NAMALWA (cell line): ENCODE results near the gene SCFD2.

Experiments
- DNase-seq: peaks from one replicate; pipeline ENCODE4 v3.0.0-alpha.2; 2015; ENCODE audit warnings: low spot score

SCFD2 gene

GRCh38 chr4:52954560-52955170, 411.2 kb downstream of the SCFD2 start:
- no peak for DNase-seq

GRCh38 chr4:52952540-52952939, 413.3 kb downstream of the SCFD2 start:
- no peak for DNase-seq

- no peak for DNase-seq
Observed at GRCh38 chr4:52951016-52951415, 414.8 kb downstream of the SCFD2 start.

GRCh38 chr4:52950226-52950625, 415.6 kb downstream of the SCFD2 start:
- DNase-seq, result no peak

GRCh38 chr4:52949336-52949735, 416.5 kb downstream of the SCFD2 start:
- no peak for DNase-seq

- no peak for DNase-seq
Observed at GRCh38 chr4:52948057-52948423, 417.8 kb downstream of the SCFD2 start.

- no peak for DNase-seq
Observed at GRCh38 chr4:52947401-52948056, 418.3 kb downstream of the SCFD2 start.

- DNase-seq, result no peak
Observed at GRCh38 chr4:52946855-52947254, 419.0 kb downstream of the SCFD2 start.

GRCh38 chr4:52945982-52946381, 419.9 kb downstream of the SCFD2 start:
- DNase-seq, result no peak

- no peak for DNase-seq
Observed at GRCh38 chr4:52945326-52945898, 420.4 kb downstream of the SCFD2 start.

GRCh38 chr4:52943677-52944076, 422.2 kb downstream of the SCFD2 start:
- no peak for DNase-seq

GRCh38 chr4:52942936-52943335, 422.9 kb downstream of the SCFD2 start:
- no peak for DNase-seq

- DNase-seq, result no peak
Observed at GRCh38 chr4:52941450-52941849, 424.4 kb downstream of the SCFD2 start.

GRCh38 chr4:52939739-52940138, 426.1 kb downstream of the SCFD2 start:
- DNase-seq, result no peak

- no peak for DNase-seq
Observed at GRCh38 chr4:52939325-52939724, 426.5 kb downstream of the SCFD2 start.

GRCh38 chr4:52937829-52938228, 428.0 kb downstream of the SCFD2 start:
- DNase-seq, result no peak

- DNase-seq, result no peak
Observed at GRCh38 chr4:52936729-52937128, 429.1 kb downstream of the SCFD2 start.

GRCh38 chr4:52935317-52935716, 430.5 kb downstream of the SCFD2 start:
- no peak for DNase-seq

GRCh38 chr4:52933738-52934137, 432.1 kb downstream of the SCFD2 start:
- no peak for DNase-seq

- DNase-seq, result no peak
Observed at GRCh38 chr4:52932591-52933470, 433.0 kb downstream of the SCFD2 start.

- no peak for DNase-seq
Observed at GRCh38 chr4:52931243-52931642, 434.6 kb downstream of the SCFD2 start.

- no peak for DNase-seq
Observed at GRCh38 chr4:52926196-52926974, 439.5 kb downstream of the SCFD2 start.
